Posterior cingulate gyrus (tissue), 11 donors: ENCODE measurements around the gene RINT1.
"Not testable (repeated sequence)": the region's sequence is repeated elsewhere in the genome, so short reads cannot be mapped to it uniquely, and the experiment has no call there.

ENCODE experiments used
- DNase-seq, 10 donors: peaks; one replicate each; pipeline versions ENCODE4 v3.0.0 to v3.0.0-alpha.2; 2020 to 2021; ENCODE audit warnings: mixed read lengths in 3 of 10
- intact Hi-C: fragments of 100-400 bp; cut with DNase I; formaldehyde crosslinking; loops from one replicate; pipeline ENCODE4 v1.15.1; 2023

RINT1 gene

DNA sequence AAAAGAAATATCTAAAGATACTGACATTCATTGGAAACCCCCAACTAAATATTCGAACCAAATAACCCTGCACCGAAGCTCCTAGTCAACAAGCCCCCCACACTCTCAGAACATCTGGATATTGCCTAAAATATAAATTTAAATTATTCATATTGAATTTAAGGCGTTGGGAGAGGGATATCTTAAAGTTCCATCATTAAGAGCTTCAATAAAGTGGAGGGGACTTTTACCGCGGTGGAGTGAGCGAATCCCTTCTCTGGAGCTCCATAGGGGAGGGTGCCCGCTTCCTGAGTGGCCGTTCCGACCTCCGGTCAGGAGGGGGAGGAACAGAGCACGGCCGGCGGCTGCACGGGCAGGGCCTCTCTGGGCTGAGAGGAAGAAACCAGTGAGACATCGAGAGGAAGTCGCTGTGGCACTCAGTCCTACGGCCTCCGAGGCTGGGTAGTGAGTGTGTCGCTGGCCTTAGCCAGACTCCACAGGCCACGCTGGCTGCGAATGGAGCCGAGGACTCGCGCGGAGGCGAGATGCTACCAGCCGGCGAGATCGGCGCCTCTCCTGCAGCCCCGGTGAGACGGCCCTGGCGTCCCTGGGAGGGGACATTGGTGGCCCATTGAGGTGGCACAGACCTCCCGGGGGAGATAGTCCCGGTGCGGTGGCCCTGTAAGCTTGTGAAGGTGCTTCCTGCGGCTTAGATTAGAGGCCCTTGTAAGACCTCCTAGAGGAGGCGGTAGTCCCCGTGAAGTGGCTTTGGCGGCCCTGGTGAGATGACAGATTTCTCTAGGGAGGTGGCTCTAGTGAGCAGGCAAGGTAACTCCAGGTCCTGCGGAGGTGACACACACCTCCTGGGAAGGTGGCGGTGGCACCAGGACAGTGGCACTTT, at the start of gene RINT1:
Gene RINT1 (plus strand): TSS at position 410 of the 880 bp plus-strand sequence. CDS start 115 bp downstream, at position 525.
- intact Hi-C loops: no loop called here

DNA sequence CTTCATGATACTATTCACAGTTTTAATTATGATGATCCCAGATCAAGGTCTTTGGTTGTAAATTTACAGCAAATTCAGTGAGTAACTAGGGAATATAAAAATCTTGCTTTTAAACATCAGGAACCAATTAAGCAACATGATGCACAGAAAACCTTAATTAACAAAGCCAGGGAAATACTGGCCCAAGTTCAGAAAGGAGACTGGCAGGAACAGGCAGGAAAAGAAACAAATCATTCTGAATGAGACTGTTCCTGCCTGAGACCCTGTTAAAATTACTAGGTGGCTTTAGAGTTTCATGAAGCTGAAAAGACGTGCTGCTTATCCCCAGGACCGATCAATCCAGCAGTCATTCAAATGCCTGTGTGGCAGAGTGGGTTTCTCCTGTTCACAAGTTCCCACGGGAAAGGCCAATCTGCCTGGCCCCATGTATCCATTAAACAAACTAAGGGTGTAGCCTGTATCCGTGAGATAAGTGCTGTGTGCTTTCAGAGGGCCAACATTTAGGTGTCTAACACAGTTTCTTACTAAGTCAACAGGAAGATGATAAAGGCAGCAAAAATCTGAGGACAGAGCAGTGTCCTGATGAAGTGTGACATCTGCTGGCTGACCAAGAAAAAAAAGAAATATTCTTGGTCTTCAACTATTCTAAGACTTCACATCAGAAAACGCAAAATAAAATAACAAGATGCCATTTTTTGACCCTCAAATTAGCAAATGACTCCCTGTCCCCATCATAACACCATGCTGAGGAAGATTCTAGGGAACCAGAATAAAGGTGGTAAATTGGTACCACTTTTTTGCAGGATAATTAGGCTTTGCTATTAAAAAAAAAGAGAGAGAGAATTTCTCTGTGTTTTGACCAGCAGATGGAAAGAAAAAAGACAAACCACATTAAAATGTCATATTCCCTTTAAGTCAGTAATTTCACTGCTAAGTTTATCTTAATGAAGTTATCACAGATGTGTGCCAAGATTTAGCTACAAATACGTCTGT, 44.1 kb upstream of the RINT1 start:
- intact Hi-C loops: loop anchor here (5.0 kb wide), 2 partner anchors 86 to 506 kb away; no protein-coding TSS in a partner anchor
- DNase-seq: peak in 2 of 10 donors; percentile 15 to 27

More for the DNA sequence above, at the start of gene RINT1:
- peak; percentile 83 to 99 (median 92) for DNase-seq

DNA sequence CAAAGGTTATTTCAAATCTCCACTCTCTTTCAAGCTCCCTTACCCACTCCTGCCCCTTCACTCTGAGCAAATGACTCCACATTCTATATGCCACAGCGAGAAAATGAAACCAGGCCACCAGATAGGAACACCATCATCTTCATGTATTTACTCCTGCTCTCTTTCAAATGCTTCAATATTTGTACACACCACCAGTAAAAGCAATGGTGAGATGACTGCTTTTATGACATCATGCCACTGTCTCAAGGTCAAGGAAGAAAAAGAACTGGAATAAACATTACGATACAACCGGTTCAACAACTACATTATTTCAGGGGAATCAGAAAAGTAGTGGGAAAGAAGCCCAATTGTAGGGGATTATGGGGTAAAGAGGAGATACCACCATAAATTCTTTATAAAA, 42.6 kb upstream of the RINT1 start:
- intact Hi-C loops: loop anchor here (5.0 kb wide), 2 partner anchors 87 to 507 kb away; no protein-coding TSS in a partner anchor
- no peak for DNase-seq

DNA sequence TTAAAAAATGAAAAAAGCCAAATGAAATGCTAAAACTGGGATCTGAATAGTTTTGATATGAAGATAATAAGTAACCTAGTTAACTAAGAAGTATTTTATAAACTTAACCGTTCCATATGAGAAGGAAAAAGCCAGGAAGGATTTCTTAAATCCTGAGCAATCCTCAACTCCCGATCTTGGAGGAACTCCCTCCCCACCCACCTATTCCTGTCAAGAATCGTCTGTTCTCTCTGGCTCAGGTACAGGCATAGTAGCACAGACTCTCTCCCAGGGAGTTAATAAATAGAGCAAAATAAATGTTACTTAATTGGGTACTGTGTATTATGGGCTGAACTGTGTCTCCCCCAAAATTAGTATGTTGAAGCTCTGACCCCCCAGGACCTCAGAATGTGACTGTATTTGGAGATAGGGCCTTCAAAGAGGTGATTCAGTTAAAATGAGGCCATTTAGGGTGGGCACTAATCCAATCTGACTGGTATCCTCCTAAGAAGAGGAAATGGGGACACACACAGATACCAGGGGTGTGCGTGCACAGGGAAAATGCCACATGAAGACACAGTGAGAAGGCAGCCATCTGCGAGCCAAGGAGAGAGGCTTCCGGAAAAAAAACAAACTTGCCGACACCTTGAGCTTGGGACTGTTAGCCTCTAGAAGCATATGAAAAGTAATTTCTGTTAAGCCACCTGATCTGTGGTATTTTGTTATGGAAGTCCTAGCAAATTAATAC, 38.6 kb upstream of the RINT1 start:
- DNase-seq: peak in 2 of 10 donors; percentile 13 to 84
- intact Hi-C loops: no loop called here

DNA sequence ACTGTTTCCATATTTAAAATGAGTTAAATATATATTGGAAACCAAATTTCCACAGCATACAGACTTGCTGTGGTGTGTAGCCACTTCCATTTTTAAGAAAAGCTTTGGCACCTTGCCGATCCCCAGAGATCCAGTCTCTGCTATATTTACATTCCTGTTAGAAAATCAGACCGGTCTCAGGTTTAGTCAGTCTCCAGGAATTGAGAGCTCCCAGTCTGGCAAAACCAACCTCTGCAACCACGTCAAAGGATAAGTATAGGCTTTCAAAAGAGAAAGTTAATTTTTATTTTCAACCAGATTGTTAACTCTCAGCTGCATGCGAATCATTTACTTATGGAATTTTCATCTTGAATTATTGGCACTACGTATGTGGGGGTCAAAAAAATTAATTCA, 38.1 kb upstream of the RINT1 start:
- no peak for DNase-seq
- intact Hi-C loops: no loop called here

DNA sequence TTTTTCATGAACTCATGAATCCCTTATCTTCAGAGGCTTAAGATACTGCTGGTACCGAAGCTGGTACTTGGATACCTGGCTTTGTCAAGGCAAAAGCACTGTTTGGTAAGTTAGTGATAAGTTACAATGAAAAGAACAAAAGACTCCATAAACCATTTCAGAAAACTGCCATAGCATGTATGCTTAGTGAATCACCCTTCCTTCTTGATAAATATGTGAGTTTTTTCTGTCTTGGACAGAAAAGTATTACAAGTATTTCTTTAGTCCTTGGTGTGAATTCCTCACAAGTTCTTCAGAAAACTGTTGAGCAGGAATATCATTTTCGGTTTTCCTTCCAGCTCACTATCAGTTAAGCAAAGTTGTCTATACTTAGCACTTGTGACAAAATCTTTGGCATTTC, 35.5 kb upstream of the RINT1 start:
- DNase-seq: no peak
- intact Hi-C loops: no loop called here

DNA sequence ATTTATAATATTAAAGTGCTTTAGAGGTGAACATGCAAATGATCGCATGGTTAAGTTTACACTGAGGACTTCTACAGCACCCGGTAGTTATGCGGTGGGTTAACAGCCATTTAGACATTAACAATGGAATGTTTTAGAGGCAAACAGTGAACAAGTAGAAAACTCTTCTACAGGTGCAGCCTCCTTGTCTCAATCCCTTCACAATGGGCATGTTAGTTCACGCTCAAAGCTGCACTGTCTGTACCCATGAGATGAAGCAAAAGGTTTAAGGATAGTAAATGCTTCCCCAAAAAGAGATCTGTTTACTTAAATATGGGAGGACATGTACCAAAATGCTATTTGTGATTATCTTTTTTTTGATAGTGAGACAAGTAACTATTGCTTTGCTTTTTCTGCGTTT, 35.0 kb upstream of the RINT1 start:
- intact Hi-C loops: no loop called here
- DNase-seq: no peak

DNA sequence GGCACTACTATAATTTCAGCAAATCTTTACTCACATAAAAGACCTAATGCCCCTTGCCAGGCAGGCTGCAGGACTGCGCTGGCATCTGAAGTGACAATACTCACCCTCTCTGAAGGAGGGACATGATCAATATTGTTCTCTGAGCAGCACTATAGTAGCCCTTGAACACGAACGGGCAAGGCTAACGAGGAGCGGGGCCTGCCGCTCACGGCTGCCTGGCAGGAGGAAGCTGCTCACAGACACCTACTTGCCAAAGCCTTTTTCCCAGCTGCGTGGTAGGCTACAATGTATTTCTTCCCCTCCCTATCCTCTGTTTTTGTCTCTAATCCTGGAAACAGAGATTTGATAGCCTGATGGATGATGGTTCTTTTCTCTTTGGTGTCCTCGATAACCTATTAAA, 29.8 kb upstream of the RINT1 start:
- DNase-seq: peak in 3 of 10 donors; percentile 14 to 83 (median 17)
- intact Hi-C loops: no loop called here

DNA sequence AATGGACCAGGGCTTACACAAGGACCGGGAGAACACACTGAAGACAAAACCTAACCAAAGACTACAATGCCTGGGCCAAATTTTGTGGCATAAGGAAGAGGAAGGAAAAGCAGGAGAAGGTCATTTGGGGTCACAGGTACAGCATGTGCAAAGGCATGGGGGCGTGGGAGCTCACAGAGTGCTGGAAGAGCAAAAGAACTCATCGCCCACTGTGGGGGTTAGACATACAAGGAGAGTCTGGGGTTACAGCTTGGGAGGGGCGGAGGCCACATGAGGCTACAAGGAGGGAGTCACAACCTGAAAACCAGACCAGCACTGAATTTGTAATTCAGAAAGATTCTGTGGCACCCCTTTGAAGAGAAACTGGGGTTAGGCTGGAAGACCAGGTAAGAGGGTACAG, 19.6 kb upstream of the RINT1 start:
- intact Hi-C loops: no loop called here
- DNase-seq: no peak

DNA sequence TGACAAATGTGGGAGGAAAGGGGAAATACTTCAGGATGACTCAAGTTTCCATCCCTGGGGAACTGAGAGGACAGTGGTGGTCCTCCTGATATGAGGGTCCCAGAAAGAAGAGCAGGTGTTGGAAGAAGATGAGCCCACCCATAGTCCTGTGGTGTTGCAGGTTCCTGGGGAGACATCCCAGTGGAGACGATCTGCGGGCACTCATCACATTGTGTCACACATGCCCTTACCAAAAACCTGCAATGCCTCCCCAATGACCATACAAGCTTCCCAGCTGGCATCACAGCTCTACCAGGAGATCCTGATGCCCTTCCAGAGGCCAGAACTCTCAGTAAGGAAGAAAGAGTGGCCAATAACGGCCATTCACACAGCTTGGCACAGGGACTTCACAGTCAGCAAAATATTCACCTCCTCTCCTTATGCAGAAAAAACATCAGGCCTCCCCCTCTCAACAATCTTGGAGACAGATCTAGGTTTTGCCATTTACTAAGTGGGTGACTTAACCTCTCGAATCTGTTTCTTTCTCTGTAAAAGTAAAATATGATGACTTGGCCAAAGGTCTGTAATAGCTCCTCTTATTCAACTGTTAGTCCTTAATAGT, 19.0 kb upstream of the RINT1 start:
- no peak for DNase-seq
- intact Hi-C loops: no loop called here

DNA sequence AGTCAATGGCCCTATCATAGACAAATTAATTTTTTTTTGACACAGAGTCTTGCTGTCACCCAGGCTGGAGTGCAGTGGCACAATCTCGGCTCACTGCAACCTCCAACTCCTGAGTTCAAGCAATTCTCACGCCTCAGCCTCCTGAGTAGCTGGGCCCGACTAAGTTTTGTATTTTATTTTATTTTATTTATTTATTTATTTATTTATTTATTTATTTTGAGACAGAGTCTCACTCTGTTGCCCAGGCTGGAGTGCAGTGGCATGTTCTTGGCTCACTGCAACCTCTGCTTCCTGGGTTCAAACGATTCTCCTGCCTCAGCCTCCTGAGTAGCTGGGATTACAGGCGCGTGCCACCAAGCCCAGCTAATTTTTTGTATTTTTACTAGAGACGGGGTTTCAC, 16.4 kb upstream of the RINT1 start:
- DNase-seq, intact Hi-C loops: not testable (repeated sequence)

DNA sequence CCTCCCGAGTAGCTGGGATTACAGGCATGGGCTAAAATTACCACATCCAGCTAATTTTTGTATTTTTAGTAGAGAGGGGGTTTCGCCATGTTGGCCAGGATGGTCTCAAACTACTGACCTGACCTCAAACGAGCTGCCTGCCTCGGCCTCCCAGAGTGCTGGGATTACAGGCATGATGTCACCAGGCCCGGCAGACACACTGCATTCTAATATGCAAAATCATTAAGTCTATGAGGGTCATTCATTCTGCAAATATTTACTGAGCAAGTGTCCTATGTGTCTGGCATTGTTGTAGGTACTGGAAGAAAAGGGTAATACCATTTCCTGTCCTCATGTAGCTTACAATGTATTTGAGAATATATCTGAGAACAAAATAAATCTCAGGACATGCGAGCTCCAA, 12.6 kb upstream of the RINT1 start:
- DNase-seq: no peak
- intact Hi-C loops: no loop called here

DNA sequence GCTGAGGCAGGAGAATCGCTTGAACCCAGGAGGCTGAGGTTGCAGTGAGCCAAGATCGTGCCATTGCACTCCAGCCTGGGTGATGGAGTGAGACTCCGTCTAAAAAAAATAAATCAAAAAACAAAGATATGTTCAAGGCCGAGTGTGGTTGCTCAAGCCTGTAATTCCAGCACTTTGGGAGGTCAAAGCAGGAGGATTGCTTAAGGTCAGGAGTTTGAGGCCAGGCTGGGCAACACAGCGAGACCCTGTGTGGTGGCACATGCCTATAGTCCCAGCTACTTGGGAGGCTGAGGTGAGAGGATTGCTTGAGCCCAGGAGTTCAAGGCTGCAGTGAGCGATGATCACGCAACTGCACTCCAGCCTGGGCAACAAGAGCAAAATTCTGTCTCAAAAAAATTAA, 11.4 kb upstream of the RINT1 start:
- intact Hi-C loops, DNase-seq: not testable (repeated sequence)

DNA sequence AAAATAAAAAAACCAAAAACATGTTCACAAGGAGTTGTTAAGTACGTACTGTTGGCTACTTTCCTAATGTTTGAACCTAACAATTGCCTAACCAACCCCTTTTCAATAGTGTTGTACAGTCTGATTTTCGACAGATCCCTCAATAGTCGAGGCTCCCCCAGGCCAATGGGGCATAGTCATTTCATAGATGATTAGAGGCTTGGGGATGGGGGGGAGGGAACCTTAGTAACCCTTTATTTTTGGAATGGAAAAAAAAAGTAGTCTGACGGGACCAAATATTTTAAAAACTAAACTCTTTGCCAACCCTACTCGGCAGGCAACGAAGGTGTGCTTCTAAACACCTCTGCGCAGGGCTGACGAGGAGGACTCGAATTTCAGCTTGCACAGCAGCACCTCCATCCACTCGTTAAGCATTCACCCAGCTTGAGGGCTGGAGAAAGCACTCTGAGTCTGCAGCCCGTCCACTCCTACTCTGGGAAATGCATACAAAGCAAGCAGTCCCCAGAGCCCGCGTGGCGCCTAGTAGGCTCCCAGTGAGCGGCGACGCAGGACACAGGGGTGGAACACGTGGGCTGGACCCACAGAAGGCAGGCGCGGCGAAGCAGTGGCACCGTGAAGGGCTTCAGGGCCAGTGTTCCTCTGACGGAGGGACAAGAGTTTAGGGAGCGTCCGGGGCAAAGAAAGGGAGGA, 10.8 kb upstream of the RINT1 start:
- peak; percentile 42 to 95 (median 66) for DNase-seq
- intact Hi-C loops: no loop called here

DNA sequence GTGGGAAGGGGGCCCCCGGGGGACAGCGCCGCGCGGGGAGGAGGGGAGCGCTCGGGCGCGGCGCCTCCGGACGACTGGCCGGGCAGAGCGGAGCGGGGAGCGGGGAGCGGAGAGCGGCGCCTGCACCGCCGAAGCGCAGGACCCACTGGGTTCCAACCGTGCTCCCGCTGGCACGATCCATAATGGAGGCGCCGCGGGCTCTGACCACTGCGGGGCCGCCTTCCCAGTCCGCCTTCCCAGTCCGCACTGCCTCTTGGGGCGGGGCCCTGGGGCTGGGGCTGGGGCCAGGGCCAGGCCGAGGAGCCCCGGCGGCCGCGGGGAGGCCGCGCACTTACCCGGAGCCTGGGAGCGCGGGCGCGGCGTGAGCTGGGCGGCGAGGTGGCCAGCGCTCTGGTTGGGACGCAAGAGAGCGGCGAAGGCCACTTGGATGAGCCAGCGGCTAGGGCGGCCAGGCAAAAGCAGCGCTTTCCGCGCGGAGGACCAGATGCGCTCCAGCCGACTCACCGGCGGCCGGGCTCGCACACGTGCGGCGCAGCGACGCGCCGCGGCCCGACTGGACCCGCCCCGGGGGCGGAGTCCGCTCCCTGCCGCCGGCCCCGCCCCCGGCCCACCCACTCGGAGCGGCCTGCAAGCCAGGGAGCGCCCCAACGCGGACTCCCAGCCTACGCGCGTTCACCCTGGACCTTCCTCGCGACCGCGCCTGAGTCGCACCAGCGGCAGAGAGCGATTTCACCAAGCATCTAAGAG, 10.1 kb upstream of the RINT1 start, which contains the start of gene PUS7:
Gene PUS7 (minus strand): TSS at position 555 of the 747 bp plus-strand sequence. CDS start 13,759 bp downstream, outside the sequence.
- intact Hi-C loops: no loop called here

DNA sequence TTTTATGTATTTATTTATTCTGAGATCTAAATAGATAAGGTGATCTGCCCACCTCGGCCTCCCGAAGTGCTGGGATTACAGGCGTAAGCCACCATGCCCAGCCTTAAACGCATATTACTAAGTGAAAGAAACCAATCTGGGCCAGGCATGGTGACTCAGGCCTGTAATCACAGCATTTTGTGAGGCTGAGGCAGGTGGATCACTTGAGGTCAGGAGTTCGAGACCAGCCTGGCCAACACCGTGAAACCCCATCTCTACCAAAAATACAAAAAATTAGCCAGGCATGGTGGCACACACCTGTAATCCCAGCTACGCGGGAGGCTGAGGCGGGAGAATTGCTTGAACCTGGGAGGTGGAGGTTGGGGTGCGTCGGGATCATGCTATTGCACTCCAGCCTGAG, 7.6 kb upstream of the RINT1 start:
- DNase-seq, intact Hi-C loops: not testable (repeated sequence)

More for the DNA sequence above, 10.1 kb upstream of the RINT1 start, which contains the start of gene PUS7:
- DNase-seq: peak; percentile 76 to 97 (median 86)

DNA sequence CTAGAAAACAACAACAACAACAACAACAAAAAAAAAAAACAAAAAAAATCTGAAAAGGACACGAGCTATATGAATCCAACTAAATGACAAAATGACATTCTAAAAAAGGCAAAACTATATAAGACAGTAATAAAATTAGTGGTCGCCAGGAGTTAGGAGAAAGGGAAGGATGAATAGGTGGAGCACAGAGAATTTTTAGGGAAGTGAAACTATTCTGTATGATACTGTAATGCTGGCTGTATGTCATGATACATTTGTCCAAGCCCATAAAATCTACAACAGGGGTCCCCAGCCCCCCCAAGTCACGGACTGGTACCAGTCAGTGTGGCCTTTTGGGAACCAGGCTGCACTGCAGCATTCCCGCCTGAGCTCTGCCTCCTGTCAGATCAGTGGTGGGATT, 7.2 kb upstream of the RINT1 start:
- intact Hi-C loops: no loop called here
- DNase-seq: no peak

DNA sequence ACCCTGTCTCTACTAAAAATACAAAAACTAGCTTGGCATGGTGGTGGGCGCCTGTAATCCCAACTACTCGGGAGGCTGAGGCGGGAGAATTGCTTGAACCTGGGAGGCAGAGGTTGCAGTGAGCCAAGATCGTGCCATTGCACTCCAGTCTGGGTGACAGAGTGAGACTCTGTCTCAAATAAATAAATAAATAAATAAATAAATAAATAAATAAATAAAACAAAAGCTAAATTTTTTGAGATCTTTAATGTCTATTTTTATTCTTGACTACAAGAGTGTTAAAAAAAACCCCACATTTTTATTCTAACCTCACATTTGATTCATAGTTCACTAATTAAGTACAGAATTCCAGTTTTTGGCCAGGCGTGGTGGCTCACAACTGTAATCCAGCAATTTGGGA, 4.3 kb upstream of the RINT1 start:
- intact Hi-C loops: not testable (repeated sequence)

More for the DNA sequence above, 4.3 kb upstream of the RINT1 start:
- not testable (repeated sequence) for DNase-seq
